B cell (primary cell): ENCODE results near the gene PLXNA3. TPM values are rescaled to one million over a fixed set of nuclear protein-coding genes. Genes with fewer than 3 reads are reported as not detected.
A peak's percentile ranks its signal among the peaks of the same experiment; 100 is the strongest.

ENCODE experiments used
- ATAC-seq: fragments of 200-7000 bp; cut with Tn5 transposase; one replicate; pipeline ENCODE4 v1.10.0; 2021; ENCODE audit warnings: low read depth, mild to moderate bottlenecking, moderate number of reproducible peaks, moderate library complexity
- CTCF ChIA-PET: fragments of 350-600 bp; sonication (Branson Sonifier 250); formaldehyde crosslinking; loops from one replicate; lab custom pipeline; 2021; ENCODE audit warnings: antibody characterized with exemption, inconsistent platforms; lab: Charles Lee
- POLR2A ChIA-PET: fragments of 350-600 bp; sonication (Branson Sonifier 250); formaldehyde crosslinking; loops from one replicate; lab custom pipeline; 2021; ENCODE audit warnings: antibody characterized with exemption; lab: Charles Lee
- DNase-seq: peaks from one replicate; pipeline ENCODE4 v3.0.0; 2013
- H2AFZ ChIP-seq: 2 replicates; pipeline ENCODE4 v1.6.1; 2012; ENCODE audit warnings: mild to moderate bottlenecking, low read depth, low read length; ENCODE audit not compliant: insufficient read depth, poor library complexity, severe bottlenecking
- H3K27ac ChIP-seq, 2 donors: 1 replicate in 1 of 2; 2 replicates in 1 of 2; pipeline ENCODE4 v1.5.1; 2012 to 2013; ENCODE audit warnings: low read length in 2 of 2, mild to moderate bottlenecking in 2 of 2, moderate library complexity in 1 of 2
- H3K27me3 ChIP-seq, 4 experiments: fragments of 200-600 bp in 1 of 4; sonication (generic) in 1 of 4; replicated peaks in 1 of 4; 1 replicate in 2 of 4; 2 replicates in 2 of 4; pipeline versions ENCODE4 v1.6.1 to v1.7.0; 2013 to 2016; ENCODE audit warnings: low read length in 3 of 4, mild to moderate bottlenecking in 2 of 4, mixed read lengths in 1 of 4, moderate library complexity in 1 of 4; ENCODE audit not compliant: insufficient read depth in 4 of 4, control insufficient read depth in 3 of 4; ENCODE audit errors: control extremely low read depth in 1 of 4
- H3K36me3 ChIP-seq, 2 experiments: replicated peaks in 1 of 2; 1 replicate in 1 of 2; 2 replicates in 1 of 2; pipeline versions ENCODE4 v1.6.1 to v1.7.1; 2013; ENCODE audit warnings: low read length in 1 of 2; ENCODE audit not compliant: insufficient read depth in 2 of 2, control insufficient read depth in 1 of 2; ENCODE audit errors: control extremely low read depth in 1 of 2, extremely low read depth in 1 of 2
- H3K4me1 ChIP-seq, 2 donors: fragments of 200-600 bp in 1 of 2; sonication (generic) in 1 of 2; 1 replicate in 1 of 2; 2 replicates in 1 of 2; pipeline versions ENCODE4 v1.5.1 to v1.6.1; 2013 to 2017; ENCODE audit warnings: low read length in 2 of 2; ENCODE audit not compliant: control insufficient read depth in 2 of 2, insufficient read depth in 2 of 2
- H3K4me2 ChIP-seq: replicated peaks from 2 replicates; pipeline ENCODE3; 2012; ENCODE audit warnings: mild to moderate bottlenecking, low read depth, low read length; ENCODE audit not compliant: poor library complexity, severe bottlenecking
- H3K4me3 ChIP-seq, 5 experiments: fragments of 200-600 bp in 1 of 5; sonication (generic) in 1 of 5; 1 replicate in 3 of 5; 2 replicates in 2 of 5; pipeline versions ENCODE4 v1.5.1 to v1.7.0; 2011 to 2016; ENCODE audit warnings: low read length in 4 of 5, mild to moderate bottlenecking in 4 of 5, low read depth in 2 of 5, control low read depth in 1 of 5, moderate library complexity in 1 of 5; ENCODE audit not compliant: insufficient read depth in 1 of 5; ENCODE audit errors: control extremely low read depth in 1 of 5, extremely low read depth in 1 of 5
- H3K79me2 ChIP-seq: fragments of 200-600 bp; sonication (generic); one replicate; pipeline ENCODE4 v1.6.0; 2016; ENCODE audit warnings: low read length; ENCODE audit not compliant: control insufficient read depth, insufficient read depth
- H3K9ac ChIP-seq: fragments of 200-600 bp; sonication (generic); 2 replicates; pipeline ENCODE4 v1.6.1; 2017; ENCODE audit warnings: mild to moderate bottlenecking, low read length, moderate library complexity
- H3K9me3 ChIP-seq, 3 donors: one replicate each; pipeline versions ENCODE4 v1.6.1 to v1.7.1; 2013; ENCODE audit warnings: low read length in 2 of 3; ENCODE audit not compliant: control insufficient read depth in 2 of 3, insufficient read depth in 1 of 3; ENCODE audit errors: control extremely low read depth in 1 of 3
- H4K20me1 ChIP-seq: 2 replicates; pipeline ENCODE4 v1.6.0; 2012; ENCODE audit warnings: mild to moderate bottlenecking, low read length; ENCODE audit not compliant: insufficient read depth, control insufficient read depth, poor library complexity, severe bottlenecking
- H3K27ac Mint-ChIP-seq: one replicate; pipeline ENCODE4 v1.8.0; 2021; ENCODE audit warnings: mixed read lengths
- H3K27me3 Mint-ChIP-seq: one replicate; pipeline ENCODE4 v1.8.0; 2021; ENCODE audit warnings: mixed read lengths
- H3K4me1 Mint-ChIP-seq: one replicate; pipeline ENCODE4 v1.8.0; 2021; ENCODE audit warnings: mixed read lengths
- H3K4me3 Mint-ChIP-seq: one replicate; pipeline ENCODE4 v1.8.0; 2021; ENCODE audit warnings: mixed read lengths
- H3K9me3 Mint-ChIP-seq: one replicate; pipeline ENCODE4 v1.8.0; 2022; ENCODE audit warnings: mixed read lengths; ENCODE audit not compliant: insufficient read depth
- CTCF ChIP-seq: fragments of 200-600 bp; IDR thresholded peaks from one replicate; pipeline ENCODE4 v1.8.0; 2022; ENCODE audit warnings: antibody characterized with exemption, mild to moderate bottlenecking
- EZH2 ChIP-seq: IDR thresholded peaks from 2 replicates; pipeline ENCODE4 v1.6.1; 2012; ENCODE audit warnings: borderline replicate concordance, low read depth, mild to moderate bottlenecking, moderate library complexity, low read length; ENCODE audit not compliant: insufficient read depth, poor library complexity, severe bottlenecking
- WGBS: methylation state at CpG from one replicate; pipeline ENCODE4 v1.1.5; 2013; ENCODE audit warnings: missing lambda C conversion rate; ENCODE audit not compliant: insufficient coverage; 5-methylcytosine and 5-hydroxymethylcytosine counted together
- intact Hi-C: fragments of 100-400 bp; cut with micrococcal nuclease; formaldehyde crosslinking; loops from one replicate; pipeline ENCODE4 v1.10.0; 2022
- polyA plus RNA-seq: library from polyadenylated mRNA; depleted of rRNA; stranded (reverse); fragments of >200 nt; gene quantifications from 2 replicates; pipeline ENCODE4 v1.2.3, GENCODE V29; 2012
- total RNA-seq, 2 donors: library from RNA; stranded (reverse); fragments of 120-200 nt in 1 of 2; gene quantifications; 1 replicate in 1 of 2; 2 replicates in 1 of 2; pipeline versions ENCODE4 v1.2.3 to v1.2.4, GENCODE V29; 2013 to 2022

PLXNA3 gene
- total and polyA plus RNA-seq, 2 donors (not counting 1 experiment from before 2014, with no cell fraction given): 68.6 to 114 TPM

GRCh38 chrX:154452823-154453222, 5.3 kb upstream of the PLXNA3 start:
- ATAC-seq: no peak
- no peaks in the 10 kb centered on the region for H3K79me2 ChIP-seq
- POLR2A ChIA-PET: no interaction called here
- no peaks in the 10 kb centered on the region for H3K9me3 Mint-ChIP-seq
- H3K4me1 ChIP-seq: peaks cover 0 to 6% of the 10 kb centered on the region in 2 donors
- intact Hi-C loops: no loop called here
- peaks cover 0 to 4% of the 10 kb centered on the region in 2 experiments for H3K36me3 ChIP-seq
- peaks cover 3% of the 10 kb centered on the region for H3K4me1 Mint-ChIP-seq
- DNase-seq: no peak
- H3K9me3 ChIP-seq: no peaks in the 10 kb centered on the region
- WGBS: 100% methylated on average over 2 of the region's 9 CpGs
- no peak overlapping the region for H3K9ac ChIP-seq
- no peak overlapping the region for H3K4me2 ChIP-seq
- no peak overlapping the region for H2AFZ ChIP-seq
- TF ChIP-seq EZH2 (no peak), CTCF (no peak)
- H3K4me3 Mint-ChIP-seq: no peak overlapping the region
- no peak overlapping the region for H3K4me3 ChIP-seq
- H4K20me1 ChIP-seq: no peaks in the 10 kb centered on the region
- no peaks in the 10 kb centered on the region for H3K27me3 ChIP-seq
- no peaks in the 10 kb centered on the region for H3K27me3 Mint-ChIP-seq
- CTCF ChIA-PET: no interaction called here
- H3K27ac Mint-ChIP-seq: no peak overlapping the region
- H3K27ac ChIP-seq: no peak overlapping the region

- ChIA-PET POLR2A (interaction anchor here (1.0 to 2.2 kb wide), 5 partner anchors 14 to 58 kb away, joined by 4 to 7 read pairs (median 5); partner anchors contain the start of genes LAGE3 and TAFAZZIN), CTCF (interaction anchor here (2.5 kb wide), 1 partner anchor 32 kb away, joined by 8 read pairs; the partner anchor contains the start of gene SLC10A3)
- peaks cover 22% of the 10 kb centered on the region for H3K79me2 ChIP-seq
- intact Hi-C loops: loop anchor here (1.0 to 5.0 kb wide), 4 partner anchors 29 to 60 kb away; partner anchors contain the start of genes ATP6AP1, FAM3A, SLC10A3 and TAFAZZIN
- H3K27me3 ChIP-seq: no peaks in the 10 kb centered on the region
- peak overlapping the region; percentile 23 to 69 (median 52) for H3K4me3 ChIP-seq
- peak overlapping the region; percentile 68 for H2AFZ ChIP-seq
- H3K9ac ChIP-seq: peak overlapping the region; percentile 64
- H3K4me2 ChIP-seq: peak overlapping the region; percentile 85
- H3K4me3 Mint-ChIP-seq: peak overlapping the region; percentile 95
- peak overlapping the region; percentile 24 to 66 for H3K27ac ChIP-seq
- TF ChIP-seq CTCF (no peak), EZH2 (no peak)
- no peaks in the 10 kb centered on the region for H3K9me3 ChIP-seq
- peak overlapping the region; percentile 96 for H3K27ac Mint-ChIP-seq
- DNase-seq (peak; percentile 86), ATAC-seq (peak; percentile 75)
- peaks cover 6 to 18% of the 10 kb centered on the region in 2 donors for H3K4me1 ChIP-seq
- no peaks in the 10 kb centered on the region for H4K20me1 ChIP-seq
- peaks cover 14% of the 10 kb centered on the region for H3K4me1 Mint-ChIP-seq
- H3K27me3 Mint-ChIP-seq: no peaks in the 10 kb centered on the region
- H3K36me3 ChIP-seq: peaks cover 0 to 5% of the 10 kb centered on the region in 2 experiments
- no peaks in the 10 kb centered on the region for H3K9me3 Mint-ChIP-seq
- 5% methylated on average over 59 of the region's 65 CpGs for WGBS
These were observed 478 bp upstream of the PLXNA3 start for GRCh38 chrX:154457491-154458115.
